ENCODE measurements around the gene DLEC1. TPM values are rescaled to one million over a fixed set of nuclear protein-coding genes. Genes with fewer than 3 reads are reported as not detected.
A peak's percentile ranks its signal among the peaks of the same experiment; 100 is the strongest.
"Not testable (repeated sequence)": the region's sequence is repeated elsewhere in the genome, so short reads cannot be mapped to it uniquely, and the experiment has no call there.

The DLEC1 gene
- total RNA-seq, 1 donor from 2014 or later = 0.08 TPM

- intact Hi-C loops (cut with DNase I) = loop anchor here (5.0 kb wide), 1 partner anchor 113 kb away; no protein-coding TSS in a partner anchor
- ATAC-seq (no peak), DNase-seq (ENCODE audit: missing footprints) (peak; percentile 27)
These were observed 85.5 kb downstream of the DLEC1 start for GRCh38 chr3:38124324-38125122.

DNA sequence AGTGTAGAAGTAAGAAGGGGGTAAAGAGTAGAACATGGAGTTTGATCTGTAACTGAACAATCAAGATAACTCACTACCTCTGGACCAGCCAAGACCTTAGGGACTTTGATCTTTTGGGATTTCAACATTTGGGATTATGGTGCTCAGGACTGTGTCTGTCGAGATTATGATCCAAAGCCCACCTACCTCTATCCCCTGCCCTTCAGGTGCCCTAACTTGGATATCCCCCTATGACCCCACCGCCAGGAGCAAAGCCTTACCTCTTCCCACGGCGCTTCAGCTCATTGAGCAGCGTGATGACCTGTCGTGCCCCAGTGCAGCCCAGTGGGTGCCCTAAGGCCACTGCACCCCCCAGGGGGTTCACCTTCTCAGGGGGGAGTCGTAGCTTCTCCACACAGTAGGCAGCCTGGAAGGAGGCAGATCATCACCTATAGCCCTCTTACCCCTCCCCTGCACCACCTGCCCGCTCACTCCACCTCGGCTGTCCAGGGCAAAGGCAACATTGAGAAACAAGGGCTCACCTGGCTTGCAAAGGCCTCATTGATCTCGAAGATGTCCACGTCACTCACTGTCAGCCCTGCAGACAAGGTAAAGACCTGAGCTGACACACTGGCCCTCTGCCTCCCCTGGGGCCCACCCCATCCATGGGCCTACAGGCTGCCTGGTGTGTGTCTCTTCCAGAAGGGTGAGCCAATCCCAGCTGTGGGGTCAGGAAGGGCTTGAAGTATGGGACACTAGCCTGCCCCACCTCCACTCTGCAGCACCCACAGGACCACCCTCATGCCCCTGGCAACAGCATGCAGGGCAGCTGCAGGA is 86.5 kb downstream of the DLEC1 start:
- intact Hi-C loops (cut with DNase I) = loop anchor here (5.0 kb wide), 1 partner anchor 112 kb away; no protein-coding TSS in a partner anchor
- no peak for ATAC-seq
- peak; percentile 49 for DNase-seq (ENCODE audit: missing footprints)

GRCh38 chr3:38126121-38126892 is 87.3 kb downstream of the DLEC1 start:
- intact Hi-C loops (cut with DNase I) = loop anchor here (5.0 kb wide), 1 partner anchor 111 kb away; no protein-coding TSS in a partner anchor
- ATAC-seq = no peak
- DNase-seq (ENCODE audit: missing footprints) = peak; percentile 3

- intact Hi-C loops (cut with DNase I) = loop anchor here (5.0 kb wide), 1 partner anchor 110 kb away; no protein-coding TSS in a partner anchor
- DNase-seq (ENCODE audit: missing footprints) (peak; percentile 26), ATAC-seq (peak; percentile 53)
These were observed 88.7 kb downstream of the DLEC1 start for GRCh38 chr3:38127611-38128302.

DNA sequence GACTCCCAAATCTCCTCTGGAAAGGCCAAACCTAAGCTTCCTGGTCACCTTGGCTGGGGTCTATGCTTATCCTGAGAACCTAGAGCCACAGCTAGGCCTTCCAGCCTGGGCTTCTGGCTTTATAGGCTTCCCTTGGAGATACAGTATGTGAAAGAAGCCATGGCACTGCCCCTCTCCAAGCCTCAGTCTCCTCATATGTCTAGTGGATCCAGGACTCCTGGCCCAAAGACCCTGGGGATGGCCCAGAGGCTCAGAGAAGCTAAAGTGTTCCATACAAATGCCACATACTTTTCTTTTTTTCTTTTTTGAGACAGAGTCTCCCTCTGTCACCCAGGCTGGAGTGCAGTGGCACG is 89.3 kb downstream of the DLEC1 start:
- intact Hi-C loops (cut with DNase I) = loop anchor here (5.0 kb wide), 1 partner anchor 109 kb away; no protein-coding TSS in a partner anchor
- no peak for ATAC-seq
- DNase-seq (ENCODE audit: missing footprints) = no peak

DNA sequence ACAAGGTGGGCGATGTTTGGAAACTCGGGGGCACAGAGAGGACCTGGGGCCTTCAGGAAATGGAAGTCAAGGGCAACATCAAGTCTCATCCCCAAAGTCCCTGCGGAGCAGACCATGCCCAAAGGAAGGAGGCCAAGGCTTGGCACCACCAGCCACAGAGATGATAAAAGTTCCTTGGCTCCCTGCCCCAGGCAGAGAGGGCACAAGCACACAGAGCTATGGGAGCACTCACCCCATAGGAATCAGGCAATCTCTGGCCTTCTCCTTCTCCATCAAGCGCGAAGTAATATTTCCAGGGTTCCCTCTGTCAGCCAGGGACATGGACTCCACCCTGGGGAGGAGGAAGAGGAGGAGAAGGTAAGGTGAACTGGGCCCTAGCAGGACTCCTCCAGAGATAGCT is 90.0 kb downstream of the DLEC1 start:
- DNase-seq (ENCODE audit: missing footprints) (peak; percentile 2), ATAC-seq (no peak)

GRCh38 chr3:38130631-38131065 is 91.6 kb downstream of the DLEC1 start:
- intact Hi-C loops (cut with DNase I) = loop anchor here (10.0 kb wide), 1 partner anchor 324 kb away; the partner anchor contains the start of gene ACVR2B
- ATAC-seq = no peak
- peak; percentile 66 for DNase-seq (ENCODE audit: missing footprints)

More for the DNA sequence above, 90.0 kb downstream of the DLEC1 start:
- intact Hi-C loops (cut with DNase I) = loop anchor here (5.0 kb wide), 1 partner anchor 108 kb away; no protein-coding TSS in a partner anchor

- peak; percentile 57 for DNase-seq (ENCODE audit: missing footprints)
- intact Hi-C loops (cut with DNase I) = loop anchor here (10.0 kb wide), 1 partner anchor 323 kb away; the partner anchor contains the start of gene ACVR2B
- ATAC-seq = no peak
These were observed 92.8 kb downstream of the DLEC1 start for GRCh38 chr3:38131621-38132369.

- no peak for ATAC-seq
- intact Hi-C loops (cut with DNase I) = loop anchor here (10.0 kb wide), 1 partner anchor 322 kb away; the partner anchor contains the start of gene ACVR2B
These were observed 94.2 kb downstream of the DLEC1 start for GRCh38 chr3:38133209-38133556.

DNA sequence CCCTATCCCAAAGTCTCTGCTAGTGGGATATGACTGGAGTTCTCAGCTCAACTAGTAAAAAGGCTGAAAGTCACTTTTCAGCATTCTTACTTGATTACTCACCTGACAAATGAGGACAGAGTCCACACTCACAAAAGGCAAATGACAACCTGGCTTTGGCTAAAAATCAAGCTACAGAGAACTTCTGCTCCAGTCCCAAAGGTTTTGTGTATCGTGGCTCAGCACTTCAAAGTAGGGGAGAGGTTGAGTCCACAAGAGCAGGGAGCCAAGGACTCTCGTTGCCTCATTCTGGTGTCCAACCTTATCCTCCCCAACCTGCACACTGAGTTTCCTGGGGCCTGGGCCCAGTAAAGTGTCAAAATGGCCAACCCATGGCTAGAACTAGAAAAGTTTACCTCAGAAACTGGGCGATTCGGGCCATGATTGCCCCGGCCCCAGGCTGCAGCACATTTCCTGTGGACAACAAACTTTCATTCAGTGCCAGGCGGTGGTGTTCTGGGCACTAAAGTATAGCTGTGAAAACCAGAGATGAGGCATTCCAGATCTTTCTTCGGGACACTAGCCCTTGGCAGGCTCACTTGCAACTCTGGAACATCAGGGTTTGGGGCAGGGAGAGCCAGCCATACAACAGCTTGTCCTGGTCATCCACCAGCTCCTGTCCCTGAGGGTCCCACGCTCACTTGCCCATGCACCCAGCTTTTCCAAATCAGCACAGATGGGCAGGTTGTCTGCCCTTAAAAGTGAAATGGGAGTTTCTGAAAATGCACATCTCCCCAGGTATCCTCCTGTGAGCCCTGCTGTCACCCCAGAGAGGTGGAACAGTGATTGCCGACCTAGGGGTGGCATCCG is 94.8 kb downstream of the DLEC1 start:
- ATAC-seq (no peak), DNase-seq (ENCODE audit: missing footprints) (peak; percentile 1)
- intact Hi-C loops (cut with DNase I) = loop anchor here (10.0 kb wide), 1 partner anchor 321 kb away; the partner anchor contains the start of gene ACVR2B

More at GRCh38 chr3:38133209-38133556, 94.2 kb downstream of the DLEC1 start:
- no peak for DNase-seq (ENCODE audit: missing footprints)

GRCh38 chr3:38134517-38135143 is 95.6 kb downstream of the DLEC1 start:
- not testable (repeated sequence) for DNase-seq (ENCODE audit: missing footprints); ATAC-seq
- intact Hi-C loops (cut with DNase I) = loop anchor here (10.0 kb wide), 1 partner anchor 320 kb away; the partner anchor contains the start of gene ACVR2B

DNA sequence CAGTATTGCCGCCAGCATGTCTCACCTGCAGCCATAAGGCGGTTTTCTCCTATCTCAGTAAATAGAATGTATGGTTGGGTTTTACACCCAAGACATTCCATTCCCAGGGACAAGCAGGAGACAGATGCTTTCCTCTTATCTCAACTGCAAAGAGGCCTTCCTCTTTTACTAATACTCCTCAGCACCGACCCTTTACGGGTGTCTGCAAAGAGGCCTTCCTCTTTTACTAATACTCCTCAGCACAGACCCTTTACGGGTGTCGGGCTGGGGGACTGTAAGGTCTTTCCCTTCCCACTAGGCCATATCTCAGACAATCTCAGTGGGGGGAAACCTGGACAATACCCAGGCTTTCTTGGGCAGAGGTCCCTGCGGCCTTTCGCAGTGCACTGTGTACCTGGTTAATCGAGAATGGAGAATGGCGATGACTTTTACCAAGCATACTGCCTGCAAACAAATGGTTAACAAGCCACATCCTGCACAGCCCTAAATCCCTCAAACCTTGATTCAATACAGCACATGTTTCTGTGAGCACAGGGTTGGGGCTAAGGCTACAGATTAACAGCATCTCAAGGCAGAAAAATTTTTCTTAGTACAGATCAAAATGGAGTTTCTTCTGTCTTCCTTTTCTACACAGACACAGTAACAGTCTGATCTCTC is 96.7 kb downstream of the DLEC1 start:
- intact Hi-C loops (cut with DNase I) = loop anchor here (10.0 kb wide), 1 partner anchor 319 kb away; the partner anchor contains the start of gene ACVR2B
- ATAC-seq = not testable (repeated sequence)
- DNase-seq (ENCODE audit: missing footprints) = peak; percentile 2

DNA sequence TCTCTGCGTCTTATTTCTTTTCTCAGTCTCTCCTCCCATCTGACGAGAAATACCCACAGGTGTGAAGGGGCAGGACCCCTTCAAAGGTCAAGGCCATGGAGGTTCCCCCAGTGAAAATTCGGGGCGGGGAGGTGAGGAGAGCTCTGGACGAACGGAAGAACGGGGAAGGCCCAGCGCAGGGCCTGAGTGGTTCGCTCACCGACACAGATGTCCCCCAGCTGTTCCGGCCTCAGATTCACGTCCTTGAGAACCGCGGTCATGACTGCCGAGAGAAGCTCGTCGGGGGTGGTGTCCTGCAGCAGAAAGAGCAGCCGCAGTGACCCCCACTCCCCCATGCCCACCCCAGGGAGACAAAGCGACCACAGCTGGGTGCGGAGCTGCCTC is 97.4 kb downstream of the DLEC1 start:
- intact Hi-C loops (cut with DNase I) = loop anchor here (10.0 kb wide), 1 partner anchor 318 kb away; the partner anchor contains the start of gene ACVR2B
- DNase-seq (ENCODE audit: missing footprints) (peak; percentile 74), ATAC-seq (no peak)

- ATAC-seq (peak; percentile 99), DNase-seq (ENCODE audit: missing footprints) (peak; percentile 100)
- intact Hi-C loops (cut with DNase I) = loop anchor here (1.0 to 10.0 kb wide), 2 partner anchors 28 to 318 kb away; partner anchors contain the start of genes ACVR2B and OXSR1
These were observed 98.0 kb downstream of the DLEC1 start, which contains the start of gene ACAA1 for GRCh38 chr3:38136777-38137614. Gene ACAA1 (minus strand): TSS chr3:38137127. CDS start chr3:38137035, 92 bp downstream.

Measured in Right ventricle myocardium inferior (tissue), 1 donor.